GM12801 (cell line): ENCODE data around the gene TMEM176A.

Experiments
- TF ChIP-seq, protein P1 (sequence below): IDR thresholded peaks from one replicate; pipeline ENCODE4 v1.5.1; 2011; ENCODE audit warnings: control low read depth; ENCODE audit not compliant: insufficient read length; ENCODE audit errors: extremely low read depth

TMEM176A gene

DNA sequence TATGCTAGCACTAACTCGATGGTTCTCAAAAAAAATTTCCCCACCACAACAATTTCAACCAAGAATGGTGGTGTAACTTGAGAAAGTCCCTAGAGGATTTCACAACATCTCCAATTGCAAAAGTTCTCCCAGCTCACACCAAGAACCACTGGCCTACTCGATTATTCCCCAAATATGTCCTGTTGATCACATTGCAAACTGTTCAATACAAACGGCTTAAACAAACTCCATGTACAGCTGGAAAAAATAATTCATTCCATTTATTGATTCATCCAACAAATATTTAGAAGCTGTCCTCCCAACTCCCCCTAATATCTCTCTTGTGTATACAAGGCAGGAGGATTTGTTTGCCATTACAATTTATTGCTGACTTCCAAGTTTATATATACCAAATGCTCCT, 19.5 kb upstream of the TMEM176A start:
- TF ChIP-seq, protein P1, sequence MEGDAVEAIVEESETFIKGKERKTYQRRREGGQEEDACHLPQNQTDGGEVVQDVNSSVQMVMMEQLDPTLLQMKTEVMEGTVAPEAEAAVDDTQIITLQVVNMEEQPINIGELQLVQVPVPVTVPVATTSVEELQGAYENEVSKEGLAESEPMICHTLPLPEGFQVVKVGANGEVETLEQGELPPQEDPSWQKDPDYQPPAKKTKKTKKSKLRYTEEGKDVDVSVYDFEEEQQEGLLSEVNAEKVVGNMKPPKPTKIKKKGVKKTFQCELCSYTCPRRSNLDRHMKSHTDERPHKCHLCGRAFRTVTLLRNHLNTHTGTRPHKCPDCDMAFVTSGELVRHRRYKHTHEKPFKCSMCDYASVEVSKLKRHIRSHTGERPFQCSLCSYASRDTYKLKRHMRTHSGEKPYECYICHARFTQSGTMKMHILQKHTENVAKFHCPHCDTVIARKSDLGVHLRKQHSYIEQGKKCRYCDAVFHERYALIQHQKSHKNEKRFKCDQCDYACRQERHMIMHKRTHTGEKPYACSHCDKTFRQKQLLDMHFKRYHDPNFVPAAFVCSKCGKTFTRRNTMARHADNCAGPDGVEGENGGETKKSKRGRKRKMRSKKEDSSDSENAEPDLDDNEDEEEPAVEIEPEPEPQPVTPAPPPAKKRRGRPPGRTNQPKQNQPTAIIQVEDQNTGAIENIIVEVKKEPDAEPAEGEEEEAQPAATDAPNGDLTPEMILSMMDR: no peak

DNA sequence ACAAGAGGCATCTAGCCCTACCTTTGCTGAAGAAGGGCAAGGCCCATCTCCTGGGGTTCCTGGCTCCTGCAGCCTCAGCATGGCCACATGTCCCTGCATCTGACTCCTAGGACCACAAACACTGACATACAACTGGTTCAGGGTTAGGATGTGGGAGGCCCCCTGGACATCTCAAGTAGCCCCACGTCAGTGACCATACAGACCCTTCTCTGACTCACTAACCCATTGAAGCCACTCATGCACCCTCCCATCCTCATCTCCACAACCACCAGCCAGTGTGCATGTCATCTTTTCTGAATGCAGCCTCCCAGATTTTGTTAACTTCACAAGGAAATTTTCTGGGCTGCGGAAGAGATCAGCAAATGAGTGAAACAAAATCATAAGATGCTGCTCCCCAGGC, 18.6 kb upstream of the TMEM176A start:
- TF ChIP-seq, protein P1: no peak

DNA sequence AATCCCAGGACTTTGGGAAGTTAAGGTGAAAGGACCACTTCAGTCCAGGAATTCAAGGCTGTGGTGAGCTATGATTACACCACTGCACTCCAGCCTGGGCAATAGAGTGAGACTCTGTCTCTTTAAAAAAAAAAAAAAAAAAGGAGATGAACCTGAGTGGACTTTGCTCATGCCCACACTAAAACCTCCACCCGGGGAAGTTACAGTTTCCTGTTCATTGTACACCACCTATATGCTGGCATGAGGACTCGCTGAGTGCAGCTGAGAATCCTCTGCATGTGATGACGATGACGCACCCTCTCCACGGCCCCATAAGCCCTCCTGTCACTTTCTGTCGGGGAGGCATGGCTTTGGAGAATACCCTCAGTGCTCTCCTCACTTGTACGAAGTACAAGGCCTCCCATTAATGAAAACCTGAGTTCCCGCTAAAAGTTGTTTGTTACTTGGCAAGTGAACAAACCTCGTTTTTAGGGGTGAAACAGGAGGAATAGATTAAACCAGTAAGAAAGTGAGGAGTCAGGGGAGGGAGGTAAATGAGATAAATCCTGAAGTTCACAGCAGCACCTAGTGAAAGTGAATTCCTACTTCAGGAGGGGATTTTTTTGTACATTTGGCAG, 16.3 kb upstream of the TMEM176A start:
- TF ChIP-seq, protein P1: no peak

DNA sequence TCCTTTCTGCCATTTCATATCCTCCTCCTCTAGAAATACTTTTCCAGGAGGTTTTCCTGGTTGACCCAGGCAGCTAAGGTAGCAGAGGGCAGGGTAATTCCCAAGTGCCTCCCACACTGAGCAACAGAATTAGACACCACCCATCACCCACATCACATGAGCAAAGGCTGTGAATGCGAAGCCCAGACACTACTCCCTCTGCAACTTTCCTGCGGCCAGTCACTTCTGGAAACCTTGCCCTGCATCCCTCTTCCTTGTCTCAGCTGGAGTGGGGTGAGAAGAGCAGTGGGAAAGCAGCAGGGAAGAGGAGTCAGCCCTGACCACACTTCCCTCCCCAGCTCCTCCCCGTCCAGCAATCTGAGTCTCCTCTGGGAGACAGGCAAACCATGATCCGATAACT, 15.6 kb upstream of the TMEM176A start:
- TF ChIP-seq, protein P1: no peak

DNA sequence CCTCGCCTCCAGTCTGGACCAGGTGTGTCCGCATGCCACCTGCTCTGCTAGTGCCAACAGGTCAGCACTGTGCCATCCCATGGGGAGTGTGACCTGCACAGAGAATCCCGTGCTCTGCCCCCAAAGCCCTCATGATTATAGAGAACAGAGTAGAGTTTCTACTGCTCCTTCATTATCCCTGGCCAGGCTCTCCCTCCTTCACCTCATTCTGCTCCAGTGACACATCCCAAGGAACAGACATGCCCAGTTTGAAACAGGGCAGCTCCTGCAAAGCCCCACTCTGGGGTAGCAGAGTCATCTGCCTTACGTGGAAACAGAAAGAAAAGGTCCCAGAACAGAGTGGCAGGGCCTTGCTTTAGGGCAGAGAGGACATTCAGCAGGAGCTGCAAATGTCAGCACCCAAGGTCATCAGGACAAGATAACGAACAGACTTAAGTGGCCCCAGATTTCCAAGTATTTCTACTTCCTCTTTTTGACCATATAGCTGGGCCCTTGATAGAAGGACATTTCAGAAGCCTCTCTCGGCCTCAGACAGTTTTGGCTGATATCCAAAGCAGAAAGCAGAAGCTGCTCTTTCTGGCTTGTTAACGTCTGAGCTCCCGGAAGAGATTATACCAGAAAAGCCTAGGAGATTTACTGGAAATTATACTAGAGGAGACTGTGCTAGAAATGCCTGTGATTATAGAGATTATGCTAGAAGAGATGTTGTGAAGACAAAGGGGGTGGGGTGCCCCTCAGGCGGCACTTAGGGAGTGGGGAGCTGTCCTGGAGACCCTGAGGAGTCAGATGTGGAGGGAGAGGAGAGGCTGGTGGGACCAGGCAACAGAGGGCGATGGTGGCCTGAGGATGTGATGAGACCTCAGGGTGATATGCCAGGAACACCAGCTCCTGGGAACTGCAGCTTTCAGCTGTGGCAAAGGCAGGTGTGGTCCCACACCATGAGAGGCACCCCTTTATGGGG, 13.0 kb upstream of the TMEM176A start:
- TF ChIP-seq, protein P1: no peak

DNA sequence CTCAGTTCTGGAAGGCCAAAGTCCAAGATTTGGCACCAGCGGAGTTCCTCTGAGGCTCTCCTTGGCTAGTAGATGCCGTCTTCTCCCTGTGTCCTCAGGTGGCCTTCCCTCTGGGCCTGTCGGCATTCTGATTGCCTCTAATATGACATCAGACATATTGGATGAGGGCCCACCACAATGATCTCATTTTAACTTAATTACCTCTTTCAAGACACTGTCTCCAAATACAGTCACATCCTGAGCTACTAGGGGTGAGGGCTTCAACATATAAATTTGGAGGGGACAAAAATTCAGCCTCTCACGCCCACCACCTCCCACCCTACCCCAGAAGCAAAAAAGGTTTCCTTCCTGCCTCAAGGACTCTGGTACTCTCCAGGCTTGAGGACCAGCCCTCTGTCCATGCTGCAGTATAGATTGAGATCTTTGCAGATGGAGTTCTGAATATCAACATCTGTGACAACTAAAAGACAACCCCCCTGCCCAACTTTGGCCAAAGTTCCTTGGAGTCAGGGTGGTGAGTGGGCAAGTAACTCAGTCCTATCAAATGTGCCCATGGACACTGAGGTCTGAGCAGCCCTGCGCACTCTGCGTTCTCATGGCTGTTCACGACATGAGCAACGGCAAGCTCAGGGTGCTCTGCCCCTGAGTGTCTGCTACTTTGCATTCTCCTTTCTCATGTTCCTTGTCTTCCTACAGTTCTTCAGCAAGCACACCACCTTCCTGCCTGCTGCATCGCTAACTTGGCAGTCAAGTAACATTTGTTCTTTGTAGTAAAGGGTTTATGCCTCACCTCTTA, 11.9 kb upstream of the TMEM176A start:
- TF ChIP-seq, protein P1: no peak

DNA sequence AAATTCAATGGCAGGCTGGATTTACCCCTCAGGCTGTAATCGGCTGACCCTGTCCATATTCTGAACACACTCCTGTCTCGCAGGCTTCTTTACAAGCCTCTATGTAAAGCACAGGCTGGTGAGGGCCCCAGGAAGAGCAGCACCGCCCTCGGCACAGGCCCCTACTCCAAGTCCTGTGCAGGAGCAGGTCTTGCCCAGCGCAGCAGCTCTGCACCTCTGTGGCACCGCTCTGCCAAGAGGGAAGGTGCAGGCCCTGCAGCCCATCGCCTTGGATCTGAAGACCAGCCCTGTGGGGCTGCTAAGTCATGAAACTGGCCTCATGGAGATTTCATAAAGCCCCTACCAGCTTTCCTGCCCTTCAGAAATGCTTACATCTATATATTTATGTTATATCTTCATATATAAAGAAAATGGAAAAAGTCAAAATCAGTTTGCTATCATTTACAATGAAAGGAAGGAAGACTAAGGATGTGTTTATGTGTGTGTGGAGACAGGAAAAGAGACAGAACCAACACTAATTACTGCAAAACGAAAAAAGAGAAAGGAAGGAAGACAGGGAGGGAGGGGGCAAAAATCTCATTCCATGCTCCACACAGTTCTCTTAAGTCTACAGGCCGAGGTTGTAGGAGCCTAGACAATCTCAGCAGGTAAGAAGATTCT, 10.0 kb upstream of the TMEM176A start:
- TF ChIP-seq, protein P1: no peak
